Pericardium fibroblast (primary cell): ENCODE measurements around the gene IGF2. TPM values are rescaled to one million over a fixed set of nuclear protein-coding genes. Genes with fewer than 3 reads are reported as not detected.

Experiments
- total RNA-seq: library from RNA; depleted of rRNA; stranded (reverse); fragments of >200 nt; gene quantifications from 2 replicates; pipeline ENCODE4 v1.2.3, GENCODE V29; 2015

Gene IGF2, protein sequence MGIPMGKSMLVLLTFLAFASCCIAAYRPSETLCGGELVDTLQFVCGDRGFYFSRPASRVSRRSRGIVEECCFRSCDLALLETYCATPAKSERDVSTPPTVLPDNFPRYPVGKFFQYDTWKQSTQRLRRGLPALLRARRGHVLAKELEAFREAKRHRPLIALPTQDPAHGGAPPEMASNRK
- total RNA-seq, result 539 and 549 TPM in 2 replicates

DNA sequence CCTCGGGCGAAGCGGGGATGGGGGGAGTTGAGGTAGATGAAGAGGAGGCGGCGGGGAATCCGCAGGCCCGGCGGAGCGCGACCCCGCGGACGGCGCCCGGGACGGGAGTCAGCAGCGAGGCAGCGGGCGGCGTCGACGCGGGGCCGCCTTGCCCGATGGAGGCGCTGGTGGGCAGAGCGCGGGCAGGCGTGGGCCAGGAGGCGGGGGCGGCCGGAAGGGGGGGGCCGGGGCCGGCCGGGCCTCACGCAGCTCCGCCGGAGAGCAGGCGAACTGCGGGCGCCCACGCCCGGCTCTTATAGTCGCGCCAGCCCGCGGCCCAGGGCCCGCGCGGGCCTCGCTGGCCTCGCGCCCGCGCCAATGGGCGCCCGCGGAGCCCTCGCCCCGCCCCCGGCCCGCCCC is at the start of gene IGF2:
Gene IGF2 (minus strand): TSS at position 267 of the 399 bp plus-strand sequence. CDS start 3,866 bp downstream, outside the sequence.

DNA sequence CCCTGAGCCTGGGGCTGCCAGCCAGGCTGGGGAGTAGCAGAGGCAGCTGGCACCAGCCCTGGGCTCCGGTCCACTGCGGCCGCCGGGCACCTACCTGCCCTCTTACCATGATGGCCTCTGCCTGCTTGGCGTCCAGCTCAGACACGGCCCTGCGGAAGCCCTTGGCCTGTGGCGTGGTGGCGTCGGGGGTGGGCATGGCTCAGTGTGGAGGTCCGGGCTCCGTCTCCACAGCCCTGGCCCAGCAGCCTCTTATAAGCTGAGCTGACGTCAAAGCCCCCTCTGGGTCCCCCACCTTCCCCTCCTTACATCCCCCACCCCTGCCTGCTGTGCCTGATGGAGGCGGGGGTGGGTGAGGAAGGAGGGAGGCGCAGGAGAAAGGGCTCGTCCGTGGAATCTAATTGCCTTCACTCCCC is 32.4 kb upstream of the IGF2 start, which contains the start of gene TH:
Gene TH (minus strand): TSS at position 225 of the 413 bp plus-strand sequence. CDS start 29 bp downstream, at position 196.

DNA sequence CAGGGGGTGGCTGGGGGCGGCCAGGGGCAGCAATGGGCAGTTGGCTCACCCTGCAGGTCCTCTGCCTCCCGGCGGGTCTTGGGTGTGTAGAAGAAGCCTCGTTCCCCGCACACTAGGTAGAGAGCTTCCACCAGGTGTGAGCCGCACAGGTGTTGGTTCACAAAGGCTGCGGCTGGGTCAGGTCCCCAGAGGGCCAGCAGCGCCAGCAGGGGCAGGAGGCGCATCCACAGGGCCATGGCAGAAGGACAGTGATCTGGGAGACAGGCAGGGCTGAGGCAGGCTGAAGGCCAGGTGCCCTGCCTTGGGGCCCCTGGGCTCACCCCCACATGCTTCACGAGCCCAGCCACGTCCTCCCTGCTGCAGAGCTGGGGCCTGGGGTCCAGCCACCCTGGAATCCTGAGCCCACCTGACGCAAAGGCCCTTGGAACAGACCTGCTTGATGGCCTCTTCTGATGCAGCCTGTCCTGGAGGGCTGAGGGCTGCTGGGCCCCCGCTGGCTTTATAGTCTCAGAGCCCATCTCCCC is 21.6 kb upstream of the IGF2 start, which contains the start of gene INS:
Gene INS (minus strand): TSS at position 474 of the 524 bp plus-strand sequence. CDS start 238 bp downstream, at position 236.

Other genes with a start within 250 kb of the IGF2 start
- gene PRR33, start 247.5 kb downstream of the IGF2 start, total RNA-seq, result not detected in 2 replicates
- gene TNNT3, start 219.7 kb downstream of the IGF2 start, total RNA-seq, result 12.3 and 28.9 TPM in 2 replicates
- gene MRPL23, start 192.1 kb downstream of the IGF2 start, total RNA-seq, result 63.6 and 67.1 TPM in 2 replicates
- gene H19, start 141.5 kb downstream of the IGF2 start, total RNA-seq, result 18,433 and 25,558 TPM in 2 replicates
- gene INS, start 21.8 kb upstream of the IGF2 start, total RNA-seq, result not detected in 2 replicates
- gene TH, start 32.4 kb upstream of the IGF2 start, total RNA-seq, result 0.17 and 17.5 TPM in 2 replicates
- gene ASCL2, start 131.2 kb upstream of the IGF2 start, total RNA-seq, result 0.17 TPM in 1 of 2 replicates, not detected in the other
- gene C11orf21, start 162.5 kb upstream of the IGF2 start, total RNA-seq, result not detected in 2 replicates
- gene TSPAN32, start 162.6 kb upstream of the IGF2 start, total RNA-seq, result 0.82 TPM in 1 of 2 replicates, not detected in the other
- gene CD81, start 237.9 kb upstream of the IGF2 start, total RNA-seq, result 349 and 378 TPM in 2 replicates